Mesenchymal stem cell (in vitro differentiated cells and primary cell): Measurements from ENCODE around the gene UGT1A9.

Experiments used
- DNase-seq: peaks from one replicate; pipeline ENCODE4 v3.0.0-alpha.2; 2013
- H2AFZ ChIP-seq: one replicate; pipeline ENCODE4 v1.6.1; 2013; ENCODE audit warnings: low read depth, mild to moderate bottlenecking, control low read depth, inconsistent platforms, low read length, moderate library complexity
- H2AK5ac ChIP-seq: 2 replicates; pipeline ENCODE4 v1.6.1; 2013; ENCODE audit warnings: low read length, moderate library complexity, mild to moderate bottlenecking, inconsistent platforms; ENCODE audit not compliant: severe bottlenecking
- H2BK120ac ChIP-seq: one replicate; pipeline ENCODE4 v1.6.1; 2013; ENCODE audit warnings: low read depth, mild to moderate bottlenecking, inconsistent platforms, low read length, moderate library complexity
- H2BK12ac ChIP-seq, 2 experiments: one replicate each; pipeline ENCODE4 v1.6.1; 2013; ENCODE audit warnings: inconsistent platforms in 2 of 2, low read length in 2 of 2, mild to moderate bottlenecking in 2 of 2, moderate library complexity in 2 of 2, control low read depth in 1 of 2
- H2BK15ac ChIP-seq: one replicate; pipeline ENCODE4 v1.6.1; 2013; ENCODE audit warnings: mild to moderate bottlenecking, low read depth, inconsistent platforms; ENCODE audit not compliant: poor library complexity, severe bottlenecking
- H2BK5ac ChIP-seq: 2 replicates; pipeline ENCODE4 v1.6.1; 2013; ENCODE audit warnings: low read depth, mild to moderate bottlenecking, low read length, control low read depth, inconsistent platforms; ENCODE audit not compliant: poor library complexity, severe bottlenecking
- H3K14ac ChIP-seq, 2 experiments: one replicate each; pipeline ENCODE4 v1.6.1; 2013; ENCODE audit warnings: inconsistent platforms in 2 of 2, low read length in 2 of 2, control low read depth in 1 of 2, mild to moderate bottlenecking in 1 of 2, moderate library complexity in 1 of 2
- H3K18ac ChIP-seq, 2 experiments: one replicate each; pipeline ENCODE4 v1.6.1; 2013; ENCODE audit warnings: inconsistent platforms in 2 of 2, low read length in 2 of 2, control low read depth in 1 of 2, low read depth in 1 of 2, mild to moderate bottlenecking in 1 of 2
- H3K23ac ChIP-seq, 2 experiments: one replicate each; pipeline ENCODE4 v1.6.1; 2013; ENCODE audit warnings: inconsistent platforms in 2 of 2, low read length in 2 of 2, mild to moderate bottlenecking in 2 of 2, moderate library complexity in 2 of 2, control low read depth in 1 of 2
- H3K27ac ChIP-seq: 2 replicates; pipeline ENCODE4 v1.5.1; 2013; ENCODE audit warnings: mild to moderate bottlenecking, moderate library complexity, low read length, control low read depth, inconsistent platforms; ENCODE audit not compliant: poor library complexity, severe bottlenecking
- H3K27me3 ChIP-seq, 2 experiments: 2 replicates each; pipeline versions ENCODE4 v1.6.1 to v1.7.0; 2013; ENCODE audit warnings: low read length in 2 of 2, mild to moderate bottlenecking in 2 of 2, moderate library complexity in 2 of 2, control low read depth in 1 of 2, inconsistent platforms in 1 of 2; ENCODE audit not compliant: control insufficient read depth in 1 of 2, insufficient read depth in 1 of 2
- H3K36me3 ChIP-seq, 2 experiments: 2 replicates each; pipeline versions ENCODE4 v1.6.1 to v1.7.0; 2013; ENCODE audit warnings: low read length in 2 of 2, control low read depth in 1 of 2, inconsistent platforms in 1 of 2, low read depth in 1 of 2, mild to moderate bottlenecking in 1 of 2; ENCODE audit not compliant: insufficient read depth in 2 of 2, control insufficient read depth in 1 of 2
- H3K4ac ChIP-seq, 2 experiments: one replicate each; pipeline ENCODE4 v1.6.1; 2013; ENCODE audit warnings: inconsistent platforms in 2 of 2, low read length in 2 of 2, mild to moderate bottlenecking in 2 of 2, moderate library complexity in 2 of 2, control low read depth in 1 of 2, low read depth in 1 of 2
- H3K4me1 ChIP-seq: 2 replicates; pipeline ENCODE4 v1.6.1; 2013; ENCODE audit warnings: low read depth, low read length, control low read depth; ENCODE audit not compliant: control insufficient read depth, insufficient read depth
- H3K4me2 ChIP-seq: 2 replicates; pipeline ENCODE4 v1.6.1; 2013; ENCODE audit warnings: low read length, mild to moderate bottlenecking, inconsistent platforms; ENCODE audit not compliant: poor library complexity, severe bottlenecking
- H3K4me3 ChIP-seq, 2 experiments: 2 replicates each; pipeline versions ENCODE4 v1.5.1 to v1.7.0; 2013; ENCODE audit warnings: low read length in 2 of 2, mild to moderate bottlenecking in 2 of 2, control low read depth in 1 of 2, low read depth in 1 of 2; ENCODE audit not compliant: insufficient read depth in 1 of 2
- H3K79me1 ChIP-seq: replicated peaks from 2 replicates; pipeline ENCODE4 v1.6.1; 2013; ENCODE audit warnings: mild to moderate bottlenecking, control low read depth, low read length, inconsistent platforms; ENCODE audit not compliant: poor library complexity, severe bottlenecking
- H3K9ac ChIP-seq: 2 replicates; pipeline ENCODE4 v1.7.0; 2013; ENCODE audit warnings: mild to moderate bottlenecking, low read length, moderate library complexity
- H3K9me3 ChIP-seq: 2 replicates; pipeline ENCODE4 v1.7.0; 2013; ENCODE audit warnings: mild to moderate bottlenecking, low read length; ENCODE audit not compliant: control insufficient read depth
- H4K8ac ChIP-seq: one replicate; pipeline ENCODE4 v1.6.1; 2013; ENCODE audit warnings: inconsistent platforms, mild to moderate bottlenecking, low read length, moderate library complexity
- H4K91ac ChIP-seq: one replicate; pipeline ENCODE4 v1.6.1; 2013; ENCODE audit warnings: mild to moderate bottlenecking, low read length, inconsistent platforms
- WGBS: methylation state at CpG from one replicate; pipeline ENCODE4 v1.1.7; 2013; ENCODE audit warnings: mixed read lengths; 5-methylcytosine and 5-hydroxymethylcytosine counted together

Gene UGT1A9

GRCh38 chr2:233672886-233673285, 1.2 kb downstream of the UGT1A9 start:
- no peak overlapping the region for H3K9ac ChIP-seq
- H2BK12ac ChIP-seq, result no peak overlapping the region
- no peak overlapping the region for H3K14ac ChIP-seq
- H3K4me2 ChIP-seq, result no peak overlapping the region
- no peaks in the 10 kb centered on the region for H3K79me1 ChIP-seq
- no peaks in the 10 kb centered on the region for H3K27me3 ChIP-seq
- no peak overlapping the region for H4K91ac ChIP-seq
- DNase-seq, result no peak
- no peaks in the 10 kb centered on the region for H3K4me1 ChIP-seq
- no peak overlapping the region for H3K4ac ChIP-seq
- no peak overlapping the region for H3K23ac ChIP-seq
- no peak overlapping the region for H3K27ac ChIP-seq
- H4K8ac ChIP-seq, result no peak overlapping the region
- no peaks in the 10 kb centered on the region for H3K9me3 ChIP-seq
- no peaks in the 10 kb centered on the region for H3K36me3 ChIP-seq
- H2AFZ ChIP-seq, result no peak overlapping the region
- no peak overlapping the region for H3K18ac ChIP-seq
- no peak overlapping the region for H3K4me3 ChIP-seq
- H2BK120ac ChIP-seq, result no peak overlapping the region
- no peak overlapping the region for H2AK5ac ChIP-seq
- H2BK5ac ChIP-seq, result no peak overlapping the region
- no CpG with 5 or more reads among the region's 3 CpGs for WGBS
- H2BK15ac ChIP-seq, result no peak overlapping the region

- Histone ChIP-seq H4K91ac (no peak overlapping the region), H3K9ac (no peak overlapping the region), H2AFZ (no peak overlapping the region), H2AK5ac (no peak overlapping the region), H3K4me2 (no peak overlapping the region), H3K4ac (no peak overlapping the region), H3K14ac (no peak overlapping the region), H2BK5ac (no peak overlapping the region), H3K18ac (no peak overlapping the region), H3K79me1 (no peaks in the 10 kb centered on the region), H3K9me3 (no peaks in the 10 kb centered on the region), H3K27me3 (no peaks in the 10 kb centered on the region), H3K4me1 (no peaks in the 10 kb centered on the region), H2BK12ac (no peak overlapping the region), H2BK120ac (no peak overlapping the region), H2BK15ac (no peak overlapping the region), H4K8ac (no peak overlapping the region), H3K4me3 (no peak overlapping the region), H3K36me3 (no peaks in the 10 kb centered on the region), H3K23ac (no peak overlapping the region), H3K27ac (no peak overlapping the region)
- no peak for DNase-seq
Measured at GRCh38 chr2:233673896-233674295, 2.2 kb downstream of the UGT1A9 start.

GRCh38 chr2:233674314-233674713, 2.6 kb downstream of the UGT1A9 start:
- DNase-seq, result no peak
- H2BK12ac ChIP-seq, result no peak overlapping the region
- H3K9me3 ChIP-seq, result no peaks in the 10 kb centered on the region
- H2AFZ ChIP-seq, result no peak overlapping the region
- no peak overlapping the region for H4K8ac ChIP-seq
- no peak overlapping the region for H2BK15ac ChIP-seq
- no peak overlapping the region for H3K4ac ChIP-seq
- H3K9ac ChIP-seq, result no peak overlapping the region
- no peak overlapping the region for H2BK5ac ChIP-seq
- no peak overlapping the region for H3K18ac ChIP-seq
- no peak overlapping the region for H3K4me2 ChIP-seq
- H3K27me3 ChIP-seq, result peaks cover 0 to 3% of the 10 kb centered on the region in 2 experiments
- no peak overlapping the region for H2AK5ac ChIP-seq
- H3K4me1 ChIP-seq, result no peaks in the 10 kb centered on the region
- no CpG with 5 or more reads among the region's 1 CpG for WGBS
- no peaks in the 10 kb centered on the region for H3K36me3 ChIP-seq
- H2BK120ac ChIP-seq, result no peak overlapping the region
- H4K91ac ChIP-seq, result no peak overlapping the region
- no peaks in the 10 kb centered on the region for H3K79me1 ChIP-seq
- no peak overlapping the region for H3K27ac ChIP-seq
- H3K4me3 ChIP-seq, result no peak overlapping the region
- no peak overlapping the region for H3K14ac ChIP-seq
- H3K23ac ChIP-seq, result no peak overlapping the region

- peaks cover 0 to 3% of the 10 kb centered on the region in 2 experiments for H3K27me3 ChIP-seq
- H4K91ac ChIP-seq, result no peak overlapping the region
- no peak overlapping the region for H3K23ac ChIP-seq
- H2AK5ac ChIP-seq, result no peak overlapping the region
- no peak overlapping the region for H2BK12ac ChIP-seq
- no peak overlapping the region for H2BK15ac ChIP-seq
- no peak overlapping the region for H2BK120ac ChIP-seq
- H3K4me3 ChIP-seq, result no peak overlapping the region
- no peak overlapping the region for H3K4ac ChIP-seq
- H3K4me2 ChIP-seq, result no peak overlapping the region
- no peak overlapping the region for H4K8ac ChIP-seq
- H3K27ac ChIP-seq, result no peak overlapping the region
- no peaks in the 10 kb centered on the region for H3K9me3 ChIP-seq
- no peak overlapping the region for H2AFZ ChIP-seq
- no peak overlapping the region for H2BK5ac ChIP-seq
- DNase-seq, result no peak
- H3K36me3 ChIP-seq, result no peaks in the 10 kb centered on the region
- H3K18ac ChIP-seq, result no peak overlapping the region
- H3K9ac ChIP-seq, result no peak overlapping the region
- WGBS, result 72% methylated on average over 4 of the region's 4 CpGs
- no peaks in the 10 kb centered on the region for H3K4me1 ChIP-seq
- no peaks in the 10 kb centered on the region for H3K79me1 ChIP-seq
- no peak overlapping the region for H3K14ac ChIP-seq
Measured at GRCh38 chr2:233674995-233675394, 3.3 kb downstream of the UGT1A9 start.
